NCI-H2196 treated with DMSO at 0.1 percent for 48 hours (cell line): Measurements from ENCODE around the gene USP17L15.
"Not testable (repeated sequence)": the region's sequence is repeated elsewhere in the genome, so short reads cannot be mapped to it uniquely, and the experiment has no call there.

Source experiments
- DNase-seq: peaks from one replicate; lab custom pipeline; 2025; ENCODE audit not compliant: unreplicated experiment; lab: John Stamatoyannopoulos, UW

USP17L15 gene, protein sequence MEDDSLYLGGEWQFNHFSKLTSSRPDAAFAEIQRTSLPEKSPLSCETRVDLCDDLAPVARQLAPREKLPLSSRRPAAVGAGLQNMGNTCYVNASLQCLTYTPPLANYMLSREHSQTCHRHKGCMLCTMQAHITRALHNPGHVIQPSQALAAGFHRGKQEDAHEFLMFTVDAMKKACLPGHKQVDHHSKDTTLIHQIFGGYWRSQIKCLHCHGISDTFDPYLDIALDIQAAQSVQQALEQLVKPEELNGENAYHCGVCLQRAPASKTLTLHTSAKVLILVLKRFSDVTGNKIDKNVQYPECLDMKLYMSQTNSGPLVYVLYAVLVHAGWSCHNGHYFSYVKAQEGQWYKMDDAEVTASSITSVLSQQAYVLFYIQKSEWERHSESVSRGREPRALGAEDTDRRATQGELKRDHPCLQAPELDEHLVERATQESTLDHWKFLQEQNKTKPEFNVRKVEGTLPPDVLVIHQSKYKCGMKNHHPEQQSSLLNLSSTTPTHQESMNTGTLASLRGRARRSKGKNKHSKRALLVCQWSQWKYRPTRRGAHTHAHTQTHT

DNA sequence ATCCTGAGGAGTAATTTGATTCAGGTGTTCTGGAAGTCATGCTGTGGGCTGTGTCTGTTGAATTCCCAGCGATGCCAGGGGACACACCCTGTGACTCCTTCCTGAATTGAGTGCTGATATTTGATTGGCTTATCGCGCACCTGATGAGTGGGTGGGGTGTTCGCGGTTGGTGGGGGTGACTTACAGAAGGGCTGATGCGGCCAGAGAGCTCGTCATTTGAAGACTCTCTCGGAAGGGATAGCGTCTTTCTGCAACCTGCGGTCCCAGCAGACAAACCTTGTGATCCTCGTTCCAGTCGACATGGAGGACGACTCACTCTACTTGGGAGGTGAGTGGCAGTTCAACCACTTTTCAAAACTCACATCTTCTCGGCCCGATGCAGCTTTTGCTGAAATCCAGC lies at the start of gene USP17L15:
Gene USP17L15 (plus strand): TSS at position 301 of the 400 bp plus-strand sequence. CDS start 0 bp downstream, at position 301.
- not testable (repeated sequence) for DNase-seq

DNA sequence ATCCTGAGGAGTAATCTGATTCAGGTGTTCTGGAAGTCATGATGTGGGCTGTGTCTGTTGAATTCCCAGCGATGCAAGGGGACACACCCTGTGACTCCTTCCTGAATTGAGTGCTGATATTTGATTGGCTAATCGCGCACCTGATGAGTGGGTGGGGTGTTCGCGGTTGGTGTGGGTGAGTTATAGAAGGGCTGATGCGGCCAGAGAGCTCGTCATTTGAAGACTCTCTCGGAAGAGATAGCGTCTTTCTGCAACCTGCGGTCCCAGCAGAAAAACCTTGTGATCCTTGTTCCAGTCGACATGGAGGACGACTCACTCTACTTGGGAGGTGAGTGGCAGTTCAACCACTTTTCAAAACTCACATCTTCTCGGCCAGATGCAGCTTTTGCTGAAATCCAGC lies 23.8 kb upstream of the USP17L15 start, which contains the start of gene USP17L10:
Gene USP17L10 (plus strand): TSS at position 301 of the 400 bp plus-strand sequence. CDS start 0 bp downstream, at position 301.
- DNase-seq, result not testable (repeated sequence)

DNA sequence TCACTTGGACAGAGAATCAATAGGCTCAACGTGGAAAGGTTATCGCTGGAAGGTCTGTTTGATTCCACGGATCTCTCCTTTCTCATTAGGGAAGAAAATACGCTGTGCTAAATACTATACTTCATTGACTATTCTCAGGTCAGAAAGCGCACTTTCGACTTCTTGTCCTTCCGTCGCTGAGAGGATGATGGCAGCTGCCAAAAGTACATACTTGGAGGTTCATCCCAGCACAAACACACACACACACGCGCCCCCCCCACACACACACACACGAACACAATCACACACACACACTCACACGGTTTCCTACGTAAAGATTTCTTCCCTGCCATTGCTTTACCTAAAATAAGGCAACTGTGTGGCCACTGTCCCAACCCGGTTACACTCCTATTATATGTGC lies 19.5 kb upstream of the USP17L15 start:
- DNase-seq, result not testable (repeated sequence)

DNA sequence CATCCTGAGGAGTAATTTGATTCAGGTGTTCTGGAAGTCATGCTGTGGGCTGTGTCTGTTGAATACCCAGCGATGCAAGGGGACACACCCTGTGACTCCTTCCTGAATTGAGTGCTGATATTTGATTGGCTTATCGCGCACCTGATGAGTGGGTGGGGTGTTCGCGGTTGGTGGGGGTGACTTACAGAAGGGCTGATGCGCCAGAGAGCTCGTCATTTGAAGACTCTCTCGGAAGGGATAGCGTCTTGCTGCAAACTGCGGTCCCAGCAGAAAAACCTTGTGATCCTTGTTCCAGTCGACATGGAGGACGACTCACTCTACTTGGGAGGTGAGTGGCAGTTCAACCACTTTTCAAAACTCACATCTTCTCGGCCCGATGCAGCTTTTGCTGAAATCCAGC lies 19.1 kb upstream of the USP17L15 start, which contains the start of gene USP17L11:
Gene USP17L11 (plus strand): TSS at position 301 of the 400 bp plus-strand sequence. CDS start 0 bp downstream, at position 301.
- DNase-seq, result not testable (repeated sequence)

DNA sequence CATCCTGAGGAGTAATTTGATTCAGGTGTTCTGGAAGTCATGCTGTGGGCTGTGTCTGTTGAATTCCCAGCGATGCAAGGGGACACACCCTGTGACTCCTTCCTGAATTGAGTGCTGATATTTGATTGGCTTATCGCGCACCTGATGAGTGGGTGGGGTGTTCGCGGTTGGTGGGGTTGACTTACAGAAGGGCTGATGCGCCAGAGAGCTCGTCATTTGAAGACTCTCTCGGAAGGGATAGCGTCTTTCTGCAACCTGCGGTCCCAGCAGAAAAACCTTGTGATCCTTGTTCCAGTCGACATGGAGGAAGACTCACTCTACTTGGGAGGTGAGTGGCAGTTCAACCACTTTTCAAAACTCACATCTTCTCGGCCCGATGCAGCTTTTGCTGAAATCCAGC lies 14.3 kb upstream of the USP17L15 start, which contains the start of gene USP17L12:
Gene USP17L12 (plus strand): TSS at position 301 of the 400 bp plus-strand sequence. CDS start 0 bp downstream, at position 301.
- DNase-seq, result not testable (repeated sequence)

DNA sequence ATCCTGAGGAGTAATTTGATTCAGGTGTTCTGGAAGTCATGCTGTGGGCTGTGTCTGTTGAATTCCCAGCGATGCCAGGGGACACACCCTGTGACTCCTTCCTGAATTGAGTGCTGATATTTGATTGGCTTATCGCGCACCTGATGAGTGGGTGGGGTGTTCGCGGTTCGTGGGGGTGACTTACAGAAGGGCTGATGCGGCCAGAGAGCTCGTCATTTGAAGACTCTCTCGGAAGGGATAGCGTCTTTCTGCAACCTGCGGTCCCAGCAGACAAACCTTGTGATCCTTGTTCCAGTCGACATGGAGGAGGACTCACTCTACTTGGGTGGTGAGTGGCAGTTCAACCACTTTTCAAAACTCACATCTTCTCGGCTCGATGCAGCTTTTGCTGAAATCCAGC lies 9.6 kb upstream of the USP17L15 start, which contains the start of gene USP17L13:
Gene USP17L13 (plus strand): TSS at position 301 of the 400 bp plus-strand sequence. CDS start 0 bp downstream, at position 301.
- DNase-seq, result not testable (repeated sequence)

DNA sequence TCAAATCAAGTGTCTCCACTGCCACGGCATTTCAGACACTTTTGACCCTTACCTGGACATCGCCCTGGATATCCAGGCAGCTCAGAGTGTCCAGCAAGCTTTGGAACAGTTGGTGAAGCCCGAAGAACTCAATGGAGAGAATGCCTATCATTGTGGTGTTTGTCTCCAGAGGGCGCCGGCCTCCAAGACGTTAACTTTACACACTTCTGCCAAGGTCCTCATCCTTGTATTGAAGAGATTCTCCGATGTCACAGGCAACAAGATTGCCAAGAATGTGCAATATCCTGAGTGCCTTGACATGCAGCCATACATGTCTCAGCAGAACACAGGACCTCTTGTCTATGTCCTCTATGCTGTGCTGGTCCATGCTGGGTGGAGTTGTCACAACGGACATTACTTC lies 3.9 kb upstream of the USP17L15 start:
- DNase-seq, result not testable (repeated sequence)

DNA sequence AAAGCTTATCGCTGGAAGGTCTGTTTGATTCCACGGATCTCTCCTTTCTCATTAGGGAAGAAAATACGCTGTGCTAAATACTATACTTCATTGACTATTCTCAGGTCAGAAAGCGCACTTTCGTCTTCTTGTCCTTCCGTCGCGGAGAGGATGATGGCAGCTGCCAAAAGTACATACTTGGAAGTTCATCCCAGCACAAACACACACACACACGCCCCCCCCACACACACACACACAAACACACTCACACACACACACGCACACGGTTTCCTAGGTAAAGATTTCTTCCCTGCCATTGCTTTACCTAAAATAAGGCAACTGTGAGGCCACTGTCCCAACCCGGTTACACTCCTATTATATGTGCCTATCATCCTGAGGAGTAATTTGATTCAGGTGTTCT lies 4.3 kb downstream of the USP17L15 start:
- DNase-seq, result not testable (repeated sequence)

DNA sequence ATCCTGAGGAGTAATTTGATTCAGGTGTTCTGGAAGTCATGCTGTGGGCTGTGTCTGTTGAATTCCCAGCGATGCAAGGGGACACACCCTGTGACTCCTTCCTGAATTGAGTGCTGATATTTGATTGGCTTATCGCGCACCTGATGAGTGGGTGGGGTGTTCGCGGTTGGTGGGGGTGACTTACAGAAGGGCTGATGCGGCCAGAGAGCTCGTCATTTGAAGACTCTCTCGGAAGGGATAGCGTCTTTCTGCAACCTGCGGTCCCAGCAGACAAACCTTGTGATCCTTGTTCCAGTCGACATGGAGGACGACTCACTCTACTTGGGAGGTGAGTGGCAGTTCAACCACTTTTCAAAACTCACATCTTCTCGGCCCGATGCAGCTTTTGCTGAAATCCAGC lies 9.4 kb downstream of the USP17L15 start, which contains the start of gene USP17L17:
Gene USP17L17 (plus strand): TSS at position 301 of the 400 bp plus-strand sequence. CDS start 0 bp downstream, at position 301.
- DNase-seq, result not testable (repeated sequence)

DNA sequence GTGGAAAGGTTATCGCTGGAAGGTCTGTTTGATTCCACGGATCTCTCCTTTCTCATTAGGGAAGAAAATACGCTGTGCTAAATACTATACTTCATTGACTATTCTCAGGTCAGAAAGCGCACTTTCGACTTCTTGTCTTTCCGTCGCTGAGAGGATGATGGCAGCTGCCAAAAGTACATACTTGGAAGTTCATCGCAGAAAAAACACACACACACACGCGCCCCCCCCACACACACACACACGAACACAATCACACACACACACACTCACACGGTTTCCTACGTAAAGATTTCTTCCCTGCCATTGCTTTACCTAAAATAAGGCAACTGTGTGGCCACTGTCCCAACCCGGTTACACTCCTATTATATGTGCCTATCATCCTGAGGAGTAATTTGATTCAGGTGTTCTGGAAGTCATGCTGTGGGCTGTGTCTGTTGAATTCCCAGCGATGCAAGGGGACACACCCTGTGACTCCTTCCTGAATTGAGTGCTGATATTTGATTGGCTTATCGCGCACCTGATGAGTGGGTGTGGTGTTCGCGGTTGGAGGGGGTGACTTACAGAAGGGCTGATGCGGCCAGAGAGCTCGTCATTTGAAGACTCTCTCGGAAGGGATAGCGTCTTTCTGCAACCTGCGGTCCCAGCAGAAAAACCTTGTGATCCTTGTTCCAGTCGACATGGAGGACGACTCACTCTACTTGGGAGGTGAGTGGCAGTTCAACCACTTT lies 13.9 kb downstream of the USP17L15 start, which contains the start of gene USP17L18:
Gene USP17L18 (plus strand): TSS at position 678 of the 728 bp plus-strand sequence. CDS start 0 bp downstream, at position 678.
- DNase-seq, result not testable (repeated sequence)

DNA sequence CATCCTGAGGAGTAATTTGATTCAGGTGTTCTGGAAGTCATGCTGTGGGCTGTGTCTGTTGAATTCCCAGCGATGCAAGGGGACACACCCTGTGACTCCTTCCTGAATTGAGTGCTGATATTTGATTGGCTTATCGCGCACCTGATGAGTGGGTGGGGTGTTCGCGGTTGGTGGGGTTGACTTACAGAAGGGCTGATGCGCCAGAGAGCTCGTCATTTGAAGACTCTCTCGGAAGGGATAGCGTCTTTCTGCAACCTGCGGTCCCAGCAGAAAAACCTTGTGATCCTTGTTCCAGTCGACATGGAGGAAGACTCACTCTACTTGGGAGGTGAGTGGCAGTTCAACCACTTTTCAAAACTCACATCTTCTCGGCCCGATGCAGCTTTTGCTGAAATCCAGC lies 18.9 kb downstream of the USP17L15 start, which contains the start of gene USP17L19:
Gene USP17L19 (plus strand): TSS at position 301 of the 400 bp plus-strand sequence. CDS start 0 bp downstream, at position 301.
- DNase-seq, result not testable (repeated sequence)

DNA sequence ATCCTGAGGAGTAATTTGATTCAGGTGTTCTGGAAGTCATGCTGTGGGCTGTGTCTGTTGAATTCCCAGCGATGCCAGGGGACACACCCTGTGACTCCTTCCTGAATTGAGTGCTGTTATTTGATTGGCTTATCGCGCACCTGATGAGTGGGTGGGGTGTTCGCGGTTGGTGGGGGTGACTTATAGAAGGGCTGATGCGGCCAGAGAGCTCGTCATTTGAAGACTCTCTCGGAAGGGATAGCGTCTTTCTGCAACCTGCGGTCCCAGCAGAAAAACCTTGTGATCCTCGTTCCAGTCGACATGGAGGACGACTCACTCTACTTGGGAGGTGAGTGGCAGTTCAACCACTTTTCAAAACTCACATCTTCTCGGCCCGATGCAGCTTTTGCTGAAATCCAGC lies 23.6 kb downstream of the USP17L15 start, which contains the start of gene USP17L20:
Gene USP17L20 (plus strand): TSS at position 301 of the 400 bp plus-strand sequence. CDS start 0 bp downstream, at position 301.
- not testable (repeated sequence) for DNase-seq

DNA sequence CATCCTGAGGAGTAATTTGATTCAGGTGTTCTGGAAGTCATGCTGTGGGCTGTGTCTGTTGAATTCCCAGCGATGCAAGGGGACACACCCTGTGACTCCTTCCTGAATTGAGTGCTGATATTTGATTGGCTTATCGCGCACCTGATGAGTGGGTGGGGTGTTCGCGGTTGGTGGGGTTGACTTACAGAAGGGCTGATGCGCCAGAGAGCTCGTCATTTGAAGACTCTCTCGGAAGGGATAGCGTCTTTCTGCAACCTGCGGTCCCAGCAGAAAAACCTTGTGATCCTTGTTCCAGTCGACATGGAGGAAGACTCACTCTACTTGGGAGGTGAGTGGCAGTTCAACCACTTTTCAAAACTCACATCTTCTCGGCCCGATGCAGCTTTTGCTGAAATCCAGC lies 28.4 kb downstream of the USP17L15 start, which contains the start of gene USP17L21:
Gene USP17L21 (plus strand): TSS at position 301 of the 400 bp plus-strand sequence. CDS start 0 bp downstream, at position 301.
- DNase-seq, result not testable (repeated sequence)

DNA sequence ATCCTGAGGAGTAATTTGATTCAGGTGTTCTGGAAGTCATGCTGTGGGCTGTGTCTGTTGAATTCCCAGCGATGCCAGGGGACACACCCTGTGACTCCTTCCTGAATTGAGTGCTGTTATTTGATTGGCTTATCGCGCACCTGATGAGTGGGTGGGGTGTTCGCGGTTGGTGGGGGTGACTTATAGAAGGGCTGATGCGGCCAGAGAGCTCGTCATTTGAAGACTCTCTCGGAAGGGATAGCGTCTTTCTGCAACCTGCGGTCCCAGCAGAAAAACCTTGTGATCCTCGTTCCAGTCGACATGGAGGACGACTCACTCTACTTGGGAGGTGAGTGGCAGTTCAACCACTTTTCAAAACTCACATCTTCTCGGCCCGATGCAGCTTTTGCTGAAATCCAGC lies 33.1 kb downstream of the USP17L15 start, which contains the start of gene USP17L22:
Gene USP17L22 (plus strand): TSS at position 301 of the 400 bp plus-strand sequence. CDS start 0 bp downstream, at position 301.
- not testable (repeated sequence) for DNase-seq

DNA sequence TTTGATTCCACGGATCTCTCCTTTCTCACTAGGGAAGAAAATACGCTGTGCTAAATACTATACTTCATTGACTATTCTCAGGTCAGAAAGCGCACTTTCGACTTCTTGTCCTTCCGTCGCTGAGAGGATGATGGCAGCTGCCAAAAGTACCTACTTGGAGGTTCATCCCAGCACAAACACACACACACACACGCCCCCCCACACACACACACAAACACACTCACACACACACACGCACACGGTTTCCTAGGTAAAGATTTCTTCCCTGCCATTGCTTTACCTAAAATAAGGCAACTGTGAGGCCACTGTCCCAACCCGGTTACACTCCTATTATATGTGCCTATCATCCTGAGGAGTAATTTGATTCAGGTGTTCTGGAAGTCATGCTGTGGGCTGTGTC lies 37.5 kb downstream of the USP17L15 start:
- not testable (repeated sequence) for DNase-seq
